HepG2 (cell line): ENCODE results near the gene MAP3K8. TPM values are rescaled to one million over a fixed set of nuclear protein-coding genes. Genes with fewer than 3 reads are reported as not detected.

Experiments
- ATAC-seq: fragments of 200-7000 bp; cut with Tn5 transposase; 3 replicates; pipeline ENCODE4 v1.9.1; 2020; ENCODE audit warnings: mild to moderate bottlenecking, moderate library complexity
- BruUV-seq: library from RNA; stranded (reverse); fragments of 400-500 nt; replicated peaks from 2 replicates; lab custom pipeline; 2021; lab: Mats Ljungman, UMichigan
- CTCF ChIA-PET: fragments of 300-600 bp; formaldehyde crosslinking; extraction: SDS; loops from one replicate; lab custom pipeline; 2021; ENCODE audit warnings: low total read pairs, inconsistent platforms, low intra/inter-chr PET ratio; lab: Yijun Ruan, JAX
- POLR2A ChIA-PET: fragments of 350-600 bp; sonication (Branson Sonifier 250); formaldehyde crosslinking; loops from one replicate; lab custom pipeline; 2020; ENCODE audit warnings: antibody characterized with exemption, inconsistent platforms; lab: Yijun Ruan, JAX
- DNase-seq: peaks from one replicate; pipeline ENCODE4 v3.0.0-alpha.2; 2015; ENCODE audit warnings: low spot score
- FAIRE-seq: peaks from 3 replicates; lab custom pipeline; 2011; peaks lifted over from hg19 to GRCh38; lab: Jason Lieb, UNC
- H2AFZ ChIP-seq: one replicate; pipeline ENCODE4 v1.6.1; 2011; ENCODE audit warnings: low read length, inconsistent platforms
- H3K27ac ChIP-seq: fragments of 300-600 bp; 3 replicates; pipeline ENCODE4 v1.8.0; 2011; ENCODE audit warnings: mixed run types, mild to moderate bottlenecking, mixed read lengths, low read length, inconsistent platforms; ENCODE audit not compliant: insufficient read depth; ENCODE audit errors: extremely low read length
- H3K27me3 ChIP-seq, 2 experiments: fragments of 200-600 bp in 1 of 2; 2 replicates in 1 of 2; 3 replicates in 1 of 2; pipeline versions ENCODE4 v1.6.0 to v1.8.0; 2011; ENCODE audit warnings: low read length in 2 of 2, mild to moderate bottlenecking in 2 of 2, moderate library complexity in 2 of 2, inconsistent platforms in 1 of 2; ENCODE audit not compliant: insufficient read depth in 2 of 2, control insufficient read depth in 1 of 2
- H3K36me3 ChIP-seq, 2 experiments: fragments of 200-600 bp in 1 of 2; replicated peaks in 1 of 2; 2 replicates in 1 of 2; 3 replicates in 1 of 2; pipeline versions ENCODE4 v1.5.1 to v1.8.0; 2011; ENCODE audit warnings: low read length in 2 of 2, inconsistent platforms in 1 of 2; ENCODE audit not compliant: insufficient read depth in 2 of 2, control insufficient read depth in 1 of 2
- H3K4me1 ChIP-seq: 2 replicates; pipeline ENCODE4 v1.5.1; 2012; ENCODE audit warnings: low read length, inconsistent platforms; ENCODE audit not compliant: insufficient read depth
- H3K4me2 ChIP-seq: 2 replicates; pipeline ENCODE4 v1.6.0; 2011; ENCODE audit warnings: low read depth, low read length, inconsistent platforms
- H3K4me3 ChIP-seq, 3 experiments: fragments of 200-600 bp in 1 of 3; sonication (generic), shearing (Covaris generic) in 1 of 3; replicated peaks in 1 of 3; 2 replicates each; pipeline ENCODE4 v1.5.1; 2011 to 2016; ENCODE audit warnings: low read length in 3 of 3, inconsistent platforms in 2 of 3, low read depth in 2 of 3, mild to moderate bottlenecking in 2 of 3, control low read depth in 1 of 3, mixed read lengths in 1 of 3; ENCODE audit not compliant: insufficient read depth in 1 of 3
- H3K79me2 ChIP-seq: one replicate; pipeline ENCODE4 v1.6.1; 2011; ENCODE audit warnings: low read length, inconsistent platforms; ENCODE audit not compliant: insufficient read depth
- H3K9ac ChIP-seq: 2 replicates; pipeline ENCODE4 v1.6.0; 2011; ENCODE audit warnings: mild to moderate bottlenecking, low read depth, low read length, inconsistent platforms; ENCODE audit not compliant: insufficient read depth
- H3K9me3 ChIP-seq: 2 replicates; pipeline ENCODE4 v1.5.1; 2012; ENCODE audit warnings: mild to moderate bottlenecking, low read length
- H4K20me1 ChIP-seq: 2 replicates; pipeline ENCODE4 v1.6.0; 2011; ENCODE audit warnings: inconsistent platforms, mild to moderate bottlenecking, low read length, moderate library complexity; ENCODE audit not compliant: insufficient read depth
- EED ChIP-seq: sonication (generic); formaldehyde crosslinking; IDR thresholded peaks from 2 replicates; pipeline ENCODE4 v1.5.0; 2020; ENCODE audit warnings: mild to moderate bottlenecking, missing genetic modification reagents
- FOSL1 ChIP-seq: sonication (generic); formaldehyde crosslinking; IDR thresholded peaks from 2 replicates; pipeline ENCODE4 v1.9.0; 2021; ENCODE audit warnings: missing genetic modification reagents, borderline replicate concordance
- FOXP1 ChIP-seq, 2 experiments: fragments of 450-650 bp in 1 of 2; IDR thresholded peaks; 2 replicates each; pipeline ENCODE4 v1.6.1; 2017 to 2018; ENCODE audit warnings: antibody characterized with exemption in 1 of 2
- HNRNPK ChIP-seq: fragments of 200-400 bp; formaldehyde crosslinking; IDR thresholded peaks from 2 replicates; pipeline ENCODE4 v1.6.1; 2018; ENCODE audit warnings: low read length, low read depth, moderate library complexity, mild to moderate bottlenecking; ENCODE audit not compliant: poor library complexity, severe bottlenecking
- KLF11 ChIP-seq: IDR thresholded peaks from 2 replicates; pipeline ENCODE4 v1.6.1; 2016; ENCODE audit warnings: missing compliant biosample characterization
- MXI1 ChIP-seq: IDR thresholded peaks from 3 replicates; pipeline ENCODE4 v1.6.1; 2012; ENCODE audit warnings: low read depth, low read length, inconsistent platforms, borderline replicate concordance
- SRY ChIP-seq: sonication (generic); formaldehyde crosslinking; IDR thresholded peaks from 2 replicates; pipeline ENCODE4 v1.8.0; 2022; ENCODE audit warnings: mild to moderate bottlenecking, missing genetic modification reagents
- YY1 ChIP-seq: IDR thresholded peaks from 2 replicates; pipeline ENCODE4 v1.6.1; 2011; ENCODE audit warnings: low read length, low read depth, moderate library complexity, mild to moderate bottlenecking; ENCODE audit not compliant: insufficient read depth, insufficient replicate concordance
- ZMYM3 ChIP-seq: sonication (generic); formaldehyde crosslinking; IDR thresholded peaks from 2 replicates; pipeline ENCODE4 v1.5.1; 2020; ENCODE audit warnings: mild to moderate bottlenecking, missing genetic modification reagents
- ZNF326 ChIP-seq: sonication (generic); formaldehyde crosslinking; IDR thresholded peaks from 2 replicates; pipeline ENCODE4 v1.4.0; 2020; ENCODE audit warnings: missing genetic modification reagents, borderline replicate concordance
- WGBS: methylation state at CpG from one replicate; pipeline ENCODE4 v1.1.6; 2017; ENCODE audit warnings: low lambda C conversion rate; 5-methylcytosine and 5-hydroxymethylcytosine counted together
- in situ Hi-C: cut with HindIII; loops from 2 replicates; pipeline ENCODE4 v1.10.0; 2017; ENCODE audit warnings: low pct_unique_long_range_greater_than_20kb; ENCODE audit not compliant: extremely low pct_ligation_motif_present
- intact Hi-C: fragments of 100-400 bp; cut with micrococcal nuclease; formaldehyde crosslinking; loops from one replicate; pipeline ENCODE4 v1.10.0; 2022; ENCODE audit not compliant: unreplicated experiment
- polyA plus RNA-seq, 8 experiments: library from polyadenylated mRNA; depleted of rRNA in 3 of 8; stranded (reverse) in 7 of 8; unstranded in 1 of 8; fragments of >200 nt; fragmentation: Illumina TruSeq in 4 of 8; extraction: Trizol in 4 of 8; gene quantifications; 2 replicates each; pipeline versions ENCODE4 v1.2.1 to v1.2.3, GENCODE V29; 2011 to 2016; ENCODE audit warnings: low read depth in 4 of 8, missing spikeins in 1 of 8, mixed read lengths in 1 of 8; ENCODE audit not compliant: insufficient read depth in 1 of 8
- total RNA-seq, 5 experiments: library from RNA; depleted of rRNA; stranded (reverse); fragments of >200 nt; fragmentation: Illumina TruSeq; extraction: Trizol; gene quantifications; 2 replicates each; pipeline ENCODE4 v1.2.3, GENCODE V29; 2016; ENCODE audit warnings: low read depth in 1 of 5
- TF ChIP-seq, protein P1 (sequence below): sonication (generic); formaldehyde crosslinking; IDR thresholded peaks from 2 replicates; pipeline ENCODE4 v1.4.0; 2020; ENCODE audit warnings: missing genetic modification reagents
- TF ChIP-seq, protein P2 (sequence below): sonication (generic); formaldehyde crosslinking; IDR thresholded peaks from 2 replicates; pipeline ENCODE4 v1.4.0; 2020; ENCODE audit warnings: missing genetic modification reagents
- TF ChIP-seq, protein P3 (sequence below): sonication (generic); formaldehyde crosslinking; IDR thresholded peaks from 2 replicates; pipeline ENCODE4 v1.8.1; 2023; ENCODE audit warnings: missing genetic modification reagents, mild to moderate bottlenecking, borderline replicate concordance
- TF ChIP-seq, protein P4 (sequence below): sonication (generic); formaldehyde crosslinking; IDR thresholded peaks from 2 replicates; pipeline ENCODE4 v1.5.0; 2020; ENCODE audit warnings: missing genetic modification reagents
- TF ChIP-seq, protein P5 (sequence below): sonication (generic); formaldehyde crosslinking; conservative IDR thresholded peaks from 2 replicates; pipeline ENCODE4 v1.4.0; 2020; ENCODE audit warnings: missing genetic modification reagents

The MAP3K8 gene
- total and polyA plus RNA-seq, 2 of the 13 experiments (the other 11 are each of a cell fraction or from before 2014, with no cell fraction given) = 19.3 to 37.9 TPM

DNA sequence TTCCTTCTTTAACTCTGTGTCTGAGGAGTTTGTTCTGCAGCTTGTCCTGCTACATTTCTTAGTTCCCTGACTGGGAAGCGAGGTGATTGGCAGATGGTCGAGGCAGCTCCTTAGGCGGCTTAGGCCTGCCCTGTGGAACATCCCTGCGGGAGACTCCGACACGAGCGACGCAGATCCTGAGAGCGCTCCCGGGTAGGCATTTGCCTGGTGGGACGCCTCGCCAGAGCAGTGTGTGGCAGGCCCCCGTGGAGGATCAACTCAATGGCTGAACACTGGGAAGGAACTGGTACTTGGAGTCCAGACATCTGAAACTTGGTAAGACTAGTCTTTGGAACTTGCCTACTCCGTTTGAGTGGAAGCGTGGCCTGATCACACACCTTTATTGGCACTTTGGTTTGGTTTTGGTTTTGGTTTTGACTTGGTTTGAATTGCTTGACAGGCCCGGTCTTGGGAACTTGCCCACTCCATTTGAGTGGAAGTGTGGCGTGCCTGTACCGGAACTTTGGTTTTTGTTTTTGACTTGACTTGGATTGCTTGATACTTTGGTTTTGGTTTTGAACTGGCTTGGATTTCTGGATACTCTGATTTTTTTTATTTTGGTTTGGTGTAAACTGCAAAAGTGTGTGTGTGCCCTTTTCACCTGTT, 42.6 kb downstream of the MAP3K8 start:
- no peak for TF ChIP-seq MXI1
- TF ChIP-seq EED = no peak
- TF ChIP-seq FOSL1 (CRISPR knock-in tag) = no peak
- TF ChIP-seq HNRNPK = no peak
- TF ChIP-seq KLF11 (CRISPR knock-in tag) = no peak
- TF ChIP-seq, protein P1, sequence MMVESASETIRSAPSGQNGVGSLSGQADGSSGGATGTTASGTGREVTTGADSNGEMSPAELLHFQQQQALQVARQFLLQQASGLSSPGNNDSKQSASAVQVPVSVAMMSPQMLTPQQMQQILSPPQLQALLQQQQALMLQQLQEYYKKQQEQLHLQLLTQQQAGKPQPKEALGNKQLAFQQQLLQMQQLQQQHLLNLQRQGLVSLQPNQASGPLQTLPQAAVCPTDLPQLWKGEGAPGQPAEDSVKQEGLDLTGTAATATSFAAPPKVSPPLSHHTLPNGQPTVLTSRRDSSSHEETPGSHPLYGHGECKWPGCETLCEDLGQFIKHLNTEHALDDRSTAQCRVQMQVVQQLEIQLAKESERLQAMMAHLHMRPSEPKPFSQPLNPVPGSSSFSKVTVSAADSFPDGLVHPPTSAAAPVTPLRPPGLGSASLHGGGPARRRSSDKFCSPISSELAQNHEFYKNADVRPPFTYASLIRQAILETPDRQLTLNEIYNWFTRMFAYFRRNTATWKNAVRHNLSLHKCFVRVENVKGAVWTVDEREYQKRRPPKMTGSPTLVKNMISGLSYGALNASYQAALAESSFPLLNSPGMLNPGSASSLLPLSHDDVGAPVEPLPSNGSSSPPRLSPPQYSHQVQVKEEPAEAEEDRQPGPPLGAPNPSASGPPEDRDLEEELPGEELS (CRISPR knock-in tag) = no peak
- TF ChIP-seq, protein P2, sequence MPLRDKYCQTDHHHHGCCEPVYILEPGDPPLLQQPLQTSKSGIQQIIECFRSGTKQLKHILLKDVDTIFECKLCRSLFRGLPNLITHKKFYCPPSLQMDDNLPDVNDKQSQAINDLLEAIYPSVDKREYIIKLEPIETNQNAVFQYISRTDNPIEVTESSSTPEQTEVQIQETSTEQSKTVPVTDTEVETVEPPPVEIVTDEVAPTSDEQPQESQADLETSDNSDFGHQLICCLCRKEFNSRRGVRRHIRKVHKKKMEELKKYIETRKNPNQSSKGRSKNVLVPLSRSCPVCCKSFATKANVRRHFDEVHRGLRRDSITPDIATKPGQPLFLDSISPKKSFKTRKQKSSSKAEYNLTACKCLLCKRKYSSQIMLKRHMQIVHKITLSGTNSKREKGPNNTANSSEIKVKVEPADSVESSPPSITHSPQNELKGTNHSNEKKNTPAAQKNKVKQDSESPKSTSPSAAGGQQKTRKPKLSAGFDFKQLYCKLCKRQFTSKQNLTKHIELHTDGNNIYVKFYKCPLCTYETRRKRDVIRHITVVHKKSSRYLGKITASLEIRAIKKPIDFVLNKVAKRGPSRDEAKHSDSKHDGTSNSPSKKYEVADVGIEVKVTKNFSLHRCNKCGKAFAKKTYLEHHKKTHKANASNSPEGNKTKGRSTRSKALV (CRISPR knock-in tag) = no peak
- TF ChIP-seq ZMYM3 = no peak
- TF ChIP-seq YY1 = no peak
- TF ChIP-seq, protein P3, sequence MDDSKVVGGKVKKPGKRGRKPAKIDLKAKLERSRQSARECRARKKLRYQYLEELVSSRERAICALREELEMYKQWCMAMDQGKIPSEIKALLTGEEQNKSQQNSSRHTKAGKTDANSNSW = no peak
- TF ChIP-seq, protein P4, sequence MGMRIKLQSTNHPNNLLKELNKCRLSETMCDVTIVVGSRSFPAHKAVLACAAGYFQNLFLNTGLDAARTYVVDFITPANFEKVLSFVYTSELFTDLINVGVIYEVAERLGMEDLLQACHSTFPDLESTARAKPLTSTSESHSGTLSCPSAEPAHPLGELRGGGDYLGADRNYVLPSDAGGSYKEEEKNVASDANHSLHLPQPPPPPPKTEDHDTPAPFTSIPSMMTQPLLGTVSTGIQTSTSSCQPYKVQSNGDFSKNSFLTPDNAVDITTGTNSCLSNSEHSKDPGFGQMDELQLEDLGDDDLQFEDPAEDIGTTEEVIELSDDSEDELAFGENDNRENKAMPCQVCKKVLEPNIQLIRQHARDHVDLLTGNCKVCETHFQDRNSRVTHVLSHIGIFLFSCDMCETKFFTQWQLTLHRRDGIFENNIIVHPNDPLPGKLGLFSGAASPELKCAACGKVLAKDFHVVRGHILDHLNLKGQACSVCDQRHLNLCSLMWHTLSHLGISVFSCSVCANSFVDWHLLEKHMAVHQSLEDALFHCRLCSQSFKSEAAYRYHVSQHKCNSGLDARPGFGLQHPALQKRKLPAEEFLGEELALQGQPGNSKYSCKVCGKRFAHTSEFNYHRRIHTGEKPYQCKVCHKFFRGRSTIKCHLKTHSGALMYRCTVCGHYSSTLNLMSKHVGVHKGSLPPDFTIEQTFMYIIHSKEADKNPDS (CRISPR knock-in tag) = no peak
- no peak for TF ChIP-seq SRY (CRISPR knock-in tag)
- TF ChIP-seq ZNF326 (CRISPR knock-in tag) = no peak
- TF ChIP-seq, protein P5, sequence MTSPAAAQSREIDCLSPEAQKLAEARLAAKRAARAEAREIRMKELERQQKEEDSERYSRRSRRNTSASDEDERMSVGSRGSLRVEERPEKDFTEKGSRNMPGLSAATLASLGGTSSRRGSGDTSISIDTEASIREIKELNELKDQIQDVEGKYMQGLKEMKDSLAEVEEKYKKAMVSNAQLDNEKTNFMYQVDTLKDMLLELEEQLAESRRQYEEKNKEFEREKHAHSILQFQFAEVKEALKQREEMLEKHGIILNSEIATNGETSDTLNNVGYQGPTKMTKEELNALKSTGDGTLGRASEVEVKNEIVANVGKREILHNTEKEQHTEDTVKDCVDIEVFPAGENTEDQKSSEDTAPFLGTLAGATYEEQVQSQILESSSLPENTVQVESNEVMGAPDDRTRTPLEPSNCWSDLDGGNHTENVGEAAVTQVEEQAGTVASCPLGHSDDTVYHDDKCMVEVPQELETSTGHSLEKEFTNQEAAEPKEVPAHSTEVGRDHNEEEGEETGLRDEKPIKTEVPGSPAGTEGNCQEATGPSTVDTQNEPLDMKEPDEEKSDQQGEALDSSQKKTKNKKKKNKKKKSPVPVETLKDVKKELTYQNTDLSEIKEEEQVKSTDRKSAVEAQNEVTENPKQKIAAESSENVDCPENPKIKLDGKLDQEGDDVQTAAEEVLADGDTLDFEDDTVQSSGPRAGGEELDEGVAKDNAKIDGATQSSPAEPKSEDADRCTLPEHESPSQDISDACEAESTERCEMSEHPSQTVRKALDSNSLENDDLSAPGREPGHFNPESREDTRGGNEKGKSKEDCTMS (CRISPR knock-in tag) = no peak
- no peak for TF ChIP-seq FOXP1 (IDR thresholded peaks at IDR 0.05)
- no peak for TF ChIP-seq FOXP1 (CRISPR knock-in tag; IDR thresholded peaks at IDR 0.05)
- FAIRE-seq (no peak), ATAC-seq (no peak), DNase-seq (no peak)
- ChIA-PET POLR2A (no interaction called here), CTCF (no interaction called here)
- no TSS peak for BruUV-seq
- Histone ChIP-seq H4K20me1 (no peaks in the 10 kb centered on the region), H3K4me3 (no peak overlapping the region), H3K27ac (no peak overlapping the region), H3K9me3 (peaks cover 3% of the 10 kb centered on the region; the same call in 1 of the 2 replicates), H3K9ac (no peak overlapping the region), H3K79me2 (no peaks in the 10 kb centered on the region), H2AFZ (no peak overlapping the region), H3K36me3 (no peaks in the 10 kb centered on the region), H3K4me1 (peaks cover 14% of the 10 kb centered on the region), H3K4me2 (no peak overlapping the region), H3K27me3 (no peaks in the 10 kb centered on the region)
- in situ Hi-C loops = no loop called here
- 72% methylated on average over 18 of the region's 18 CpGs for WGBS
- intact Hi-C loops = no loop called here
